SKM-1 treated with dmso at 0.1 percent for 144 hours (cell line): Measurements from ENCODE around the gene GHRH.

Experiments
- DNase-seq: peaks from one replicate; lab custom pipeline; 2025; ENCODE audit not compliant: unreplicated experiment; lab: John Stamatoyannopoulos, UW

The GHRH gene

GRCh38 chr20:37291724-37292126 lies 30.1 kb upstream of the GHRH start:
- no peak for DNase-seq

- no peak for DNase-seq
Observed at GRCh38 chr20:37290158-37290810, 28.7 kb upstream of the GHRH start.

DNA sequence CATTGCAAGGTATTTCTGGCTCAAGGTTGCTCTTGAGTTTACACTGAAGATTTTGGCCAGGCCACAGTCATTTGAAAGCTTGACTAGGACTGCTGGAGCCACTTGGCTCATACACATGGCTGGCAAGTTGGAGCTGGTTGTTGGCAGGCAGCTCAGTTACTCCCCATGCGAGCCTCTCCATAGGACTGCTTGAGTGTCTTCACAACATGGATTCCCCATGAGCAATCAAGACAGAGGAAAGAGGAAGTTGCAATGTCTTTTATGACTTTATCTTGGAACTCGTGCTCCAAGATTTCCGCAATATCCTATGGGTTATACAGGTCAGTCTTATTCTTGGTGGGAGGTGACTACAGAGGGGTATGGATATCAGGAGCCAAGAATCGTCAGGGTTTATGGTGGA lies 26.5 kb upstream of the GHRH start:
- DNase-seq = peak; percentile 34

GRCh38 chr20:37285664-37286374 lies 24.2 kb upstream of the GHRH start:
- DNase-seq = no peak

GRCh38 chr20:37284691-37285161 lies 23.1 kb upstream of the GHRH start:
- no peak for DNase-seq

DNA sequence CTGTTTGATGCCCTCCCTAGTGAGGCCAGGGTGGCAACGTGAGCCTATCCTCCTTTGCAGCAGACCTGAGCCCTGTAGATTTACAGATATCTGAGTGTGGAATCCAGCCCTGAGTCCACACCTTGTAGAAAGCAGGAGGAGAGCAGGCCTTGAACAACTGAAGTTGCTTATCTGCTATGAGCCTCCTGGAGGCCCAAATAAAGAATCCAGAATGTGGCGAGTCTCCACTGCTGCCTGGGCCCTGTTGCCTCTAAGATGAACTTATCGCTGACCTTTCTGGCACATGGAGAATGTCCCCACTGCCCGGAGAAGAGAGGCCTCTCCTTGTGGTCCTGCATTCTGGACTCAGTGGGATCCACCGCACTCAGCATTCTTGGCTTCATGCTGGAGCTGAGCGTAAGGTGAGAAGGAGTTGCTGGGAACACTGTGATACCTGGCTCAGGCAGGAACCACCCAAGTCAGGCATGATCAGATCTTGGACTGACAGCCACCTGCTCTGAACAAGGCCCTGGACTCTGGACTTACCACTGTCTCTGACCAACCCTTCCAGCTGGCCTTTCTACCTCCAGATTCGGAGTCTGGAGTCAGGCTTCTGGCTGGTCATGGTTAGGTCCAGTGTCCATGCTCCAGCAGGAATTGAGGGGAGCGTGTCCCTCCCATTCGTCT lies 22.0 kb upstream of the GHRH start:
- no peak for DNase-seq

GRCh38 chr20:37282556-37282955 lies 20.9 kb upstream of the GHRH start:
- DNase-seq = no peak

GRCh38 chr20:37280403-37280802 lies 18.8 kb upstream of the GHRH start:
- DNase-seq = no peak

DNA sequence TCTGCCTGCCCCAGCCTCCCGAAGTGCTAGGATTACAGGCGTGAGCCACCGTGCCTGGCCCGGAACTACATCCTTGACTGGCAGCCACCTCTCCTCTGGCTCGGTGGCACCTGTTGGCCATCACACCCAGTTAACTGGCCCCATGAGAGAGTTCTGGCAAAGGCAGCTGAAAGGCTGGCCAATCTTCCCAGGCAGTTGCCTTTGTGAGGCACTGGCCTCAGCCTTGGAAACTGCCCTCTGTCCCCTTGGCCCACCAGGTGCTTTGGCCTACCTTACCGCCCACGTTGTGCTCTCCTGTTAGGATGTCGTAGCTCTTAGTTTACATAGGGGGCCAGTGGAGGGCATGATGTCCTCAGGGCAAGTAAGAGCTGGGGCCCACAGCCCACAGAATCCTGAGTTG lies 18.2 kb upstream of the GHRH start:
- DNase-seq = no peak

DNA sequence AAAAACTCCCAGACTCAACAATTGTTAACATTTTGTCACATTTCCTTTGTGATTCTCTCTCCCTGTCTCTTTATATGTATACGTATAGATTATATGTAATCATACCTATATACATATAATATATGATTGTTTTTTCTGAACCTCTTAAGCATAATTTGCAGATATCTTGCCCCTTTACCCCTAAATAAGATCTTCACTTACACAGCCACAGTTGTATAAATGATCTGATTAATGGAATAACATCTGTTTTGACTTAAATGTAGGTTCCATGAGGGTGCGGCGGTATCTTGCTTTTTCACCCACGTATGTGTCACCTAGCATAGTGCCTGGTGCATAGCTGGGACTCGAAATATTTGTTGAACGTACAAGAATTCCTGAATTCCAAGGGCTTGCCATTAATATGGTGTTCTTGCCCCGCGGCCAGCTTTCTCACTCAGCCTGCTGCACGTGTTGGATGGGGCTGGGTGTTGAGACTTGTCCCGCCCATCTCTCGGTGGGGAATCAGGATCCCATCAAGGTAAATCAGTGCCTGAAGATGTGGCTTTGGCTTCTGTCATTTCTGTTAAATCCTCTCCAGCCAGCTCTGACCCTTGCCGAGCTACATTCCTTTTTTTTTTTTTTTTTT lies 17.5 kb upstream of the GHRH start:
- DNase-seq = no peak

GRCh38 chr20:37277253-37277593 lies 15.6 kb upstream of the GHRH start:
- no peak for DNase-seq

- DNase-seq = peak; percentile 26
Observed at GRCh38 chr20:37276494-37277252, 15.1 kb upstream of the GHRH start.

DNA sequence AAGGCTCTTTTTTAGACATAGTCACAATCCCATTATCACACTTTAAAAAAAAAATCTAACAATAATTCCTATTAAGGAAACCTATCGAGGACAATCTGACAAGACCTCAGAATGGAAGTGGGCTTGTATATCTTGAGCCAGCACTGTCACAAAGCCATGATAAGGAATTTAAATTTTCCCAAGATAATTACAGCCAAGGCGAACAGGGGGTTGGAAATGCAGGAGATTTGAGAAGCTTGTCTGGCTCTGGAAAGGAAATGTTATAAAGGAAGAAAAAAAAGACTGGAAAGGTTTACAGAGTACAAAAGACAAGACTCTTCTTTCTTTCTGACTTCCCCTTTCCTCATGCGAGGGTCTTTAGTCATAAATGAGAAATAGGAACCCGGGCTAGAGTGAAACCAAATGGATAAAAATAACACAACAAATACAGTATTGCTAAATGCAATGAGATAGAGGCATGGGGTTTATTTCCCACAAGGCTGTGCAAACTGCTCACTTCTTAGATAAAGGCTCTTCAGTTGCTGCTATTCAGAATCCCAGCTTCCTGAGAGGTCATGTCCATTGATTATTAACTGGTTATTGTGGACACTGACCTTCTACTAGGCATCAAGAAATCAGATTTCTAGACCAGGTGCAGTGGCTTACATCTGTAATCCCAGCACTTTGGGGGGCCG lies 13.4 kb upstream of the GHRH start:
- peak; percentile 73 for DNase-seq

GRCh38 chr20:37273988-37274387 lies 12.4 kb upstream of the GHRH start:
- DNase-seq = no peak

DNA sequence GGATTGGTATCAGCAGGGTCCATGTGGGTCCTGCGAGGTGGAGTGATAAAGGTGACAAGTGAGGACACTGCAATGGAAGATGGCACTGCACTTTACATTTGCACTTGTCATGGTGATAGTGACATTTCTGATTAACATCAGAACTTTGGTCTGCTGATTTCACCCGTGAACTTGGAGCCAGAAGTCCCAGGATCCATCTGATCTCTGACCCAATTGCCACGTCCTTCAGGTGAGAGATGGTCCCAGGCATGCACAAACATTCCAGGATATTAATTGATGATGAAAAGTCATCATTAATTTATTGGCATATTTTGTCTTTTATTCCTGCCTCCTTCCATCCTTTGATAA lies 9.8 kb upstream of the GHRH start:
- no peak for DNase-seq

GRCh38 chr20:37270576-37271420 lies 9.2 kb upstream of the GHRH start:
- DNase-seq = peak; percentile 92

GRCh38 chr20:37267667-37268313 lies 6.2 kb upstream of the GHRH start:
- DNase-seq = no peak

GRCh38 chr20:37266940-37267666 lies 5.5 kb upstream of the GHRH start:
- no peak for DNase-seq

GRCh38 chr20:37265152-37265551 lies 3.5 kb upstream of the GHRH start:
- DNase-seq = peak; percentile 98
